HCT116 (cell line): ENCODE data around the gene VPS41.

Experiments used
- CEBPB ChIP-seq: IDR thresholded peaks from 2 replicates; pipeline ENCODE4 v1.6.1; 2012; ENCODE audit warnings: low read depth
- CTCF ChIP-seq, 3 experiments: fragments of 200-600 bp in 1 of 3; sonication (generic) in 1 of 3; IDR thresholded peaks in 2 of 3; conservative IDR thresholded peaks in 1 of 3; 2 replicates each; pipeline ENCODE4 v1.5.1; 2012 to 2017; ENCODE audit warnings: low read depth in 2 of 3, low read length in 2 of 3, antibody characterized with exemption in 1 of 3, borderline replicate concordance in 1 of 3, control low read depth in 1 of 3, mild to moderate bottlenecking in 1 of 3, mixed read lengths in 1 of 3, mixed run types in 1 of 3, moderate library complexity in 1 of 3; ENCODE audit not compliant: insufficient read depth in 1 of 3
- EZH2 ChIP-seq: fragments of 200-600 bp; sonication (generic); IDR thresholded peaks from 2 replicates; pipeline ENCODE4 v1.6.1; 2017; ENCODE audit warnings: antibody characterized with exemption, mixed run types
- POLR2A ChIP-seq: IDR thresholded peaks from 2 replicates; pipeline ENCODE4 v1.7.0; 2011; ENCODE audit warnings: borderline replicate concordance; ENCODE audit not compliant: insufficient read depth, insufficient read length; ENCODE audit errors: extremely low read depth
- POLR2AphosphoS5 ChIP-seq: IDR thresholded peaks from 2 replicates; pipeline ENCODE4 v1.6.1; 2011; ENCODE audit warnings: mild to moderate bottlenecking, low read depth, low read length, moderate library complexity
- RAD21 ChIP-seq: IDR thresholded peaks from 2 replicates; pipeline ENCODE4 v1.6.1; 2012; ENCODE audit warnings: low read depth, mild to moderate bottlenecking
- REST ChIP-seq: IDR thresholded peaks from 2 replicates; pipeline ENCODE4 v1.6.1; 2012; ENCODE audit warnings: low read depth
- SIN3A ChIP-seq: IDR thresholded peaks from 2 replicates; pipeline ENCODE4 v1.6.1; 2012; ENCODE audit warnings: low read depth
- TCF7L2 ChIP-seq: IDR thresholded peaks from 2 replicates; pipeline ENCODE4 v1.7.0; 2011; ENCODE audit warnings: borderline replicate concordance, inconsistent platforms; ENCODE audit not compliant: insufficient read depth, insufficient read length; ENCODE audit errors: extremely low read depth

GRCh38 chr7:38936641-38937040 lies 27.6 kb upstream of the VPS41 start:
- TF ChIP-seq CTCF (IDR thresholded peaks at IDR 0.05 in 2 of 3, conservative IDR thresholded peaks at IDR 0.05 in 1 of 3; ENCODE audit: borderline replicate concordance in 1 of 3, insufficient read depth in 1 of 3, low read depth in 2 of 3, low read length in 2 of 3), result no peak
- no peak for TF ChIP-seq TCF7L2
- TF ChIP-seq RAD21, result no peak
- TF ChIP-seq REST, result no peak
- TF ChIP-seq POLR2A, result no peak
- TF ChIP-seq SIN3A, result no peak
- no peak for TF ChIP-seq POLR2AphosphoS5
- TF ChIP-seq CEBPB, result no peak
- TF ChIP-seq EZH2, result no peak
